Osteocyte (in vitro differentiated cells): ENCODE measurements around the gene AGFG2. TPM values are rescaled to one million over a fixed set of nuclear protein-coding genes. Genes with fewer than 3 reads are reported as not detected.

Experiments
- DNase-seq: peaks from one replicate; pipeline ENCODE4 v3.0.0; 2021; ENCODE audit warnings: mixed read lengths; ENCODE audit not compliant: unreplicated experiment; ENCODE audit errors: extremely low spot score
- H3K27ac Mint-ChIP-seq: one replicate; pipeline ENCODE4 v1.8.0; 2021; ENCODE audit warnings: mild to moderate bottlenecking, mixed read lengths; ENCODE audit not compliant: unreplicated experiment
- H3K27me3 Mint-ChIP-seq: one replicate; pipeline ENCODE4 v1.8.0; 2021; ENCODE audit warnings: mixed read lengths; ENCODE audit not compliant: unreplicated experiment
- H3K36me3 Mint-ChIP-seq: one replicate; pipeline ENCODE4 v1.8.0; 2021; ENCODE audit warnings: mixed read lengths; ENCODE audit not compliant: unreplicated experiment
- H3K4me1 Mint-ChIP-seq: one replicate; pipeline ENCODE4 v1.8.0; 2021; ENCODE audit warnings: mixed read lengths; ENCODE audit not compliant: unreplicated experiment
- H3K4me3 Mint-ChIP-seq: one replicate; pipeline ENCODE4 v1.8.0; 2021; ENCODE audit warnings: mild to moderate bottlenecking, moderate library complexity, mixed read lengths; ENCODE audit not compliant: unreplicated experiment
- H3K9me3 Mint-ChIP-seq: one replicate; pipeline ENCODE4 v1.8.0; 2021; ENCODE audit warnings: mixed read lengths; ENCODE audit not compliant: unreplicated experiment
- CTCF ChIP-seq: fragments of 200-600 bp; sonication (generic); IDR thresholded peaks from 2 replicates; pipeline ENCODE4 v1.5.0; 2021; ENCODE audit warnings: antibody characterized with exemption, mild to moderate bottlenecking, moderate library complexity
- total RNA-seq: library from RNA; stranded (reverse); gene quantifications from 2 replicates; pipeline ENCODE4 v1.2.1, GENCODE V29; 2021

Gene AGFG2
- total RNA-seq, 1 donor from 2014 or later, result 10.8 TPM

- peak; percentile 9 for TF ChIP-seq CTCF
- Mint-ChIP-seq H3K4me3 (no peak within 1 kb of the TSS), H3K36me3 (peaks cover 13% of the 10 kb centered on the region), H3K9me3 (no peaks in the 10 kb centered on the region), H3K27me3 (no peaks in the 10 kb centered on the region), H3K27ac (no peak within 1 kb of the TSS), H3K4me1 (peaks cover 12% of the 10 kb centered on the region)
- no peak for DNase-seq
Measured at GRCh38 chr7:100573691-100574361, 34.8 kb downstream of the AGFG2 start, which contains the start of gene SAP25. SAP25 (minus strand) TSS chr7:100573900; CDS start chr7:100573742, 158 bp downstream.

GRCh38 chr7:100574362-100575205, 35.6 kb downstream of the AGFG2 start:
- Mint-ChIP-seq H3K9me3 (no peaks in the 10 kb centered on the region), H3K36me3 (peaks cover 15% of the 10 kb centered on the region), H3K4me3 (no peak overlapping the region), H3K27me3 (no peaks in the 10 kb centered on the region), H3K27ac (no peak overlapping the region), H3K4me1 (peaks cover 8% of the 10 kb centered on the region)
- DNase-seq, result no peak
- TF ChIP-seq CTCF, result no peak

GRCh38 chr7:100575206-100575631, 36.2 kb downstream of the AGFG2 start:
- H3K4me3 Mint-ChIP-seq, result no peak overlapping the region
- no peaks in the 10 kb centered on the region for H3K27me3 Mint-ChIP-seq
- TF ChIP-seq CTCF, result no peak
- no peak overlapping the region for H3K27ac Mint-ChIP-seq
- DNase-seq, result no peak
- peaks cover 8% of the 10 kb centered on the region for H3K4me1 Mint-ChIP-seq
- peaks cover 15% of the 10 kb centered on the region for H3K36me3 Mint-ChIP-seq
- H3K9me3 Mint-ChIP-seq, result no peaks in the 10 kb centered on the region

- no peak overlapping the region for H3K4me3 Mint-ChIP-seq
- no peak for DNase-seq
- H3K27ac Mint-ChIP-seq, result no peak overlapping the region
- no peaks in the 10 kb centered on the region for H3K27me3 Mint-ChIP-seq
- TF ChIP-seq CTCF, result no peak
- H3K9me3 Mint-ChIP-seq, result no peaks in the 10 kb centered on the region
- H3K36me3 Mint-ChIP-seq, result peaks cover 15% of the 10 kb centered on the region
- H3K4me1 Mint-ChIP-seq, result peaks cover 6% of the 10 kb centered on the region
Measured at GRCh38 chr7:100575746-100576383, 36.9 kb downstream of the AGFG2 start.
